ENCODE data around the gene ANXA4. TPM values are rescaled to one million over a fixed set of nuclear protein-coding genes. Genes with fewer than 3 reads are reported as not detected.
A peak's percentile ranks its signal among the peaks of the same experiment; 100 is the strongest.
"Not testable (repeated sequence)": the region's sequence is repeated elsewhere in the genome, so short reads cannot be mapped to it uniquely, and the experiment has no call there.

Gene ANXA4
- total RNA-seq, 1 experiment from 2014 or later, result 34.6 TPM

DNA sequence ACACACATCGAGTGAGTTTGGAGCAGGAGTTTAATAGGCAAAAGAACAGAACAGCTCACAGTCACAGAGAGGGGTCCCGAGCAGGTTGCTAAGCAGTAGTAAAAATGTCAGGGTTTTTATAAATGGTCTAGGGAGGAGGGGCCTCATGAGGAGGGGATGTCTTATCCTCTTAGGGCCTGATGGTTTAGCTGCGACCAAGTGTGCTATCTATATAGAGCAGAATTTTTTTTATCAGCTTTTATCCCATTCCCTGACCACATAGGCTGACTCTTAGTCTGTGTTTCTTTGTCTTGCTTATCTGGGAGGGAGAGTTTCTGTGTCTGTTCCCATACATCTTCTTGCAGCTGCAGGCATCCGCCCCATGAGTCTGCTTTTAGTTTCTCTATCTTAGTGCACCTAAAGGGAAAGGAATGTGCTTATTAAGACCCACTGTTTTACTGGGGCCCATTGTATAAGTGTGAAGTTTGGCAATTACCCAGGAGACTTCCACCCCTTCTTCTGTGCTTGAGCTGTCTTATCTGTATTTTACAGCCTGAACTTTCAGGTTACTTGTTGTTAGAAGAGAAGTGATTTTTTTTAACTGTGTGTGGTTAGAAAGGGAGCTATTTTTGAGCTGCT lies 57.1 kb downstream of the ANXA4 start:
- no peak for DNase-seq (ENCODE audit: extremely low read depth, low read depth)

GRCh38 chr2:69801745-69802290 lies 59.9 kb downstream of the ANXA4 start:
- DNase-seq (ENCODE audit: extremely low read depth, low read depth), result no peak

DNA sequence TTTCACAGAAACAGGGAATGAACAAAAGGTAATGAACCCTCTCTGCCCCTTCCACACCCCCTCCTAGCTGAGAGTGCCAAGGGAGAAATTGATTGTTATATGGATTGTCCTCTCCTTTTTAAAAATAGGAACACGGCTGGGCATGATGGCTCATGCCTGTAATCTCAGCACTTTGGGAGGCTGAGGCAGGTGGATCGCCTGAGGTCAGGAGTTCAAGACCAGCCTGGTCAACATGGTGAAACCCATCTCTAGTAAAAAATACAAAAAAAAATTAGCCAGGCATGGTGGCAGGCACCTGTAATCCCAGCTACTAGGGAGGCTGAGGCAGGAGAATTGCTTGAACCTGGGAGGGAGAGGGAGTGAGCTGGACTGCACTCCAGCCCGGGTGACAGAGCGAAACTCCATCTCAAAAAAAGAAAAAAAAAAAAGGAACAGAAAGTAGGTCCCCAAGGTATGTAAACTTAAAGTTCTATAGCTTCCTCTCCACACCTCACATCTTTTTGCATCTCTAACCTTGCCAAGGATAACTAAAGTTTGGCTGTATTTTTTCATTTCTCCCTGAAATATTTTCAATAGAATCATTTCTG lies 60.9 kb downstream of the ANXA4 start:
- not testable (repeated sequence) for DNase-seq (ENCODE audit: extremely low read depth, low read depth)

GRCh38 chr2:69804416-69804815 lies 62.5 kb downstream of the ANXA4 start:
- no peak for DNase-seq (ENCODE audit: extremely low read depth, low read depth)

DNA sequence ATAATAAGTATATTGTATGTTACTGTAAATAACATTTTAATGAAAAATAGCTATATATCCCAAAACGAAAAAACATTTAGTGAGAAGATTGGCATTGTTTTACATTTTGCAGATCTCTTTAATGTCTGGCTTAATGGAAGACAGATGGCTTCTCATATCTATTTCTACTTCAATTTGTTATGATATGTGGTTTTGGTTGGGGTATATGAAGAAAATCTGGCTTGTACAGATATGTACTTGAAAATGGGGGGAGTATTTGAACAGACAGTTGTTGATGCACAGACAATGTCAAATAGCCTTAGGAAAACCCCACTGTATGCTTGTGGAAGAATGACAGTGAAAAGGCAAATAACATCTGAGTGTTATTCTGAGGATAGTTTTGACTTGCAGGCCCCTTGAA lies 64.0 kb downstream of the ANXA4 start:
- no peak for DNase-seq (ENCODE audit: extremely low read depth, low read depth)

GRCh38 chr2:69807821-69808540 lies 66.0 kb downstream of the ANXA4 start:
- no peak for DNase-seq (ENCODE audit: extremely low read depth, low read depth)

DNA sequence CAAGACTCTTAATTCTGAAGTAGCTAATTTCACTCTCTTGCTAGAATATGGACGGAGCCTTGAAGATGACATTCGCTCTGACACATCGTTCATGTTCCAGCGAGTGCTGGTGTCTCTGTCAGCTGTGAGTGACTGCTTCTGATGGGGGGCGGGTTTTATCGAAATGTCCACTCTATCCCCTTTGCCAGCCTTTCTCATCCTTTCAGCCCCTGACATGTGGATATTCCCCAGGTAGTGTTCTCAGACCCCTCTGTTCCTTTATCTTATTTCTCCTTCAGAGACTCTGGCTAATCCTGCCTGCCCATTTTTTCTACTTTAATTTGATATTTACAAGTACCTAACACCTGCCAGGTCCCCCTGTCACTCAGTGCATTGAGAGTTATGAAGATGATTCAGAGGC lies 68.6 kb downstream of the ANXA4 start:
- no peak for DNase-seq (ENCODE audit: extremely low read depth, low read depth)

GRCh38 chr2:69811018-69811417 lies 69.1 kb downstream of the ANXA4 start:
- DNase-seq (ENCODE audit: extremely low read depth, low read depth), result no peak

DNA sequence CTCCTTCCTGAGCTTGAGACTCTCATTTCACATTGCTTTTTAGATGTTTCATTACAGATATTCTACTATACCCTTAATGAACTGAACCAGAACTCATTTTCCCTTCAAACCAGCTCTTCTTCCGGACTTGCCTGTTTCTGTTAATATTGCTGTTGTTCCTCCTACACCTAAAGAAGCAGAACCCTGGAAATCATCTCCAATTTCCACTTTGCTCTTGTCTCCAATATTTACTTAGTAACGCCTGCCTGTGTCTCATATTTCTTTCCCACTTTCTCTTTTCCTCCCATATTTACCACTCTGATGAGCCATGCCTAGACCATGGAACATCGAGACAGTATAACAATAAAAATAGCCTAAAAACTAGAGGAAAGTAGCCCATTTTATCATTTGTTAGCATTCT lies 69.7 kb downstream of the ANXA4 start:
- DNase-seq (ENCODE audit: extremely low read depth, low read depth), result no peak

- DNase-seq (ENCODE audit: extremely low read depth, low read depth), result no peak
These were observed 73.8 kb downstream of the ANXA4 start for GRCh38 chr2:69815717-69816116.

DNA sequence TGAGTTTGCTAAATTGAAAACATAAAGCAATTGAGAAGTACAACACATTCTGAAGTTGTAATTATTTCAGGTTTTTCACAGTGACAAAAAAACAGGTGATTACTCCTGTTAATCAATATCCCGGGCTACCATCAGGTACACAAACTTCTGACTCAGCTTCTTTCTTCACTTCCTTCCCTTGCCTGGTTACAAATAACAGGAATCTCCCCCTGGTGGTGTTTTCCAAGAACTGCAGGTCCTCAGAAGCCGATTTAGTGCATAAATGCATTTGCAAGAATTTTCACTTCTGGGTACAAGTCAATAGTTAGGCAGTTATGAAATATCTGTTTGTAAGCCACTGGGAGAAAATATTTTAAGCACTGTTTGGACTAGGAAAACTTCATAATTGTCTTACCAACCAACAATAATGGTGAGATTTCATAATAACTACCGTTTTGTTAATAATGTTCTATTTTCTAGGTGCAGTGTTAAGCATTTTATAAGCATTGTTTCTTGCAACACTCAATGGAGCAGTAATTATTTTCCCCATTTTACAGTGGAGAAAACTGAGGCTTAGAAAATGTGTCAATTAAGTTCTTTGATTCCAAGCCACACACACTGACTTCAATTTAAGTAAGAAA lies 75.1 kb downstream of the ANXA4 start:
- peak; percentile 84 for DNase-seq (ENCODE audit: extremely low read depth, low read depth)

- DNase-seq (ENCODE audit: extremely low read depth, low read depth), result no peak
These were observed 76.0 kb downstream of the ANXA4 start for GRCh38 chr2:69817729-69818501.

GRCh38 chr2:69827796-69828540 lies 86.0 kb downstream of the ANXA4 start:
- DNase-seq (ENCODE audit: extremely low read depth, low read depth), result no peak

- DNase-seq (ENCODE audit: extremely low read depth, low read depth), result no peak
These were observed 87.0 kb downstream of the ANXA4 start for GRCh38 chr2:69828938-69829255.

DNA sequence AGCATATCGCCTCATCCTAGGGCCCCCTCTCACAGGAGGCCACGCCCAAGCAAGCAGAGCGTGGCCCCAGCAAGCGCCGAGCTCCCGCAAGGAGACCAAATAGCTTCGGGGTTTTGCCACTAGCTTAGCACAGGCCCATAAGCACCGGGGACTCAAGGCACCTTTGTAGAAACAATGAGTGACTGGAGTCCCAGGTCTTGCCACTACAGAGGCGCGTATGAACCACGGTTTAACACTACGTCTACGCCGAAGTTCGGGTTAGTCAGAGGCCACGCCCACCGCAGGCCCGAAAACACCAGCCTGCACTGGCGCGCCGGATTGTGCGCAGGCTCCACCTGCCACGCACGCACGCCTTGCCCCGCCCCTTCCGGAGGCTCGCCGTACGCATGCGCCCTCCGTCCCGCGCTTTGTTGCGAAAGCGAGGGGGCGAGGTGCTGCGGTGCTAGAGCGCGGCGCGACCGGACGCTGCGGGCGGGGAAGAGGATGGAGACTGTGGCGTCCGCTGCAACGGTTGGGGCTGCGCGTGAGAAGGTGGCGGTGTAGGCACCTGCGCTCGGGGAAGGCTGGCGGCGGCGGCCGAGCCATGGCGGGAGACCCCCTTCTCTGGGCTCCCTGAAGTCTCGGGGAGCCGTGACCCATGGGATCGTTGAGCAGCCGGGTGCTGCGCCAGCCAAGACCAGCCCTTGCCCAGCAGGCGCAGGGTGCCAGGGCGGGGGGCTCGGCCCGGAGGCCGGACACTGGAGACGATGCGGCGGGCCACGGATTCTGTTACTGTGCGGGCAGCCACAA lies 87.5 kb downstream of the ANXA4 start, which contains the start of gene GMCL1:
Gene GMCL1 (plus strand): TSS at position 405 of the 789 bp plus-strand sequence. CDS start 233 bp downstream, at position 638.
- peak; percentile 95 for DNase-seq (ENCODE audit: extremely low read depth, low read depth)

DNA sequence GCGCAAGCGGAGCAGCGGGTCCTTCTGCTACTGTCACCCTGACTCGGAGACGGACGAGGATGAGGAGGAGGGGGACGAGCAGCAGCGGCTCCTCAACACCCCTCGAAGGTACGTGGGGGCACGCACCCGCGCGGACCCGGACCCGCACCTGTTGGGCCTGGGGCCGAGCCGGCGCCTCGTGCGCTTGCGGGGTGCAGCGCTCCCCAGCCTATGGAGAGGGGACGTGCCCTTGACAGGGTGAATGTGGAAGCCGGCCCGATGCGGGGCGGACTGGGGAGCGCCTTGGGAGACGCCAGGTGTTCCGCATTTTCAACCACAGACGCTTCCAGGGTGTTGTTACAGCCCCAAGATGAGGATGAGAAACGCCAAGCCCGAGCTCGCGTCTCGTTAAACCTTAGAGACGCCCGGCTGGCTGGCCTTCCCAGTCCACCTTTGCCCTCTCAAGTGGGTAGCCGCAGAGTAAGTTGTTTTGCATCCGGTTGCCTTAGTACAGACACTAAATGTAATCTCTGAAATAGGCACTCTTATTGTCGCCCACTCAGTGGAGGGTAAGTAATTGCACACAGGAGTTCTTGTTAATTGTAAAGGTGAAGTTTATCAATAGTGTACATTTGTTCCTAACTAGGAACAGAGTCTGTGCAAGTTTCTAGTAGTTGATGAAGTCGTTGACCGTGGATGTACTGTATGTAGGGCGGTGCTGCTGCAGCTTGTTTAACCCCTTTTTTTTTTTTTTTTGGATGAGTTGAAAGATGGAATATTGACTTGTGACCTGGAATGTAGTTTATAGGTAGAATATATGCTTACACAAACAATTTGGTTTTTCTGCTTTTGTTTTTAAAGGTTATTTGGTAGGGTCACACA lies 88.3 kb downstream of the ANXA4 start:
- no peak for DNase-seq (ENCODE audit: extremely low read depth, low read depth)

DNA sequence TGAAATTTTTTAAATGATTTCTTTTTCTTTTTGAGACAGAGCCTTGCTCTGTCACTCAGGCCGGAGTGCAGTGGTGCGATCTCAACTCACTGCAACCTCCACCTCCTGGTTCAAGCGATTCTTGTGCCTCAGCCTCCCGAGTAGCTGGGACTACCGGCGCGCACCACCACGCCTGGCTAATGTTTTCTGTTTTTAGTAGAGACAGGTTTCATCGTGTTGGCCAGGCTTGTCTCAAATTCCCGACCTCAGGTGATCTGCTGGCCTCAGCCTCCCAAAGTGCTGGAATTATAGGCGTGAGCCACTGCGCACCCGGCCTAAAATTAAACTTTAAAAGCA lies 88.9 kb downstream of the ANXA4 start:
- DNase-seq (ENCODE audit: extremely low read depth, low read depth), result not testable (repeated sequence)

- DNase-seq (ENCODE audit: extremely low read depth, low read depth), result no peak
These were observed 89.5 kb downstream of the ANXA4 start for GRCh38 chr2:69831354-69831905.

All from NCI-H460 (cell line).